NCI-H748 (cell line): ENCODE results near the gene EOGT.

Source experiments
- DNase-seq: peaks from one replicate; lab custom pipeline; 2025; ENCODE audit not compliant: unreplicated experiment; lab: John Stamatoyannopoulos, UW

EOGT gene

GRCh38 chr3:69009559-69010410 is 3.7 kb downstream of the EOGT start:
- DNase-seq, result no peak

DNA sequence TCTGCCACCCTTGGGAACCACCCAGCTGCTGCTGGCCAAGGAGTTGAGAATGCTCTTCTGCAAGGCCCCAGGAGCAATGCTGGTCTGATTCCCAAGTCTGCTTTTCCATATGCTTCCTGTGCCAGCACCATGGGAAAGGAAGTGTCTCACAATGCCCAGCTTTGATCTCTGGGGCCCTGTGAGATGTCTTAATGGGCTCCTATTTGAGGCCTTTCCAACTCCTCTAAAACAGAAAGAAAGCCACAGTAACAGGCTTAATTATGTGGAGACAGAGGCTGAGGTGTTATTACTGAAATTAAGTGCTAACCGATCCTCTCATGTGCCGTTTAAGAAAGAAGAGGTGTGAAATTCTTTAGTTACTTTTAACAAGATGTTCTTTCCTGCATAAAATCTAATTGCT is 4.5 kb downstream of the EOGT start:
- no peak for DNase-seq

DNA sequence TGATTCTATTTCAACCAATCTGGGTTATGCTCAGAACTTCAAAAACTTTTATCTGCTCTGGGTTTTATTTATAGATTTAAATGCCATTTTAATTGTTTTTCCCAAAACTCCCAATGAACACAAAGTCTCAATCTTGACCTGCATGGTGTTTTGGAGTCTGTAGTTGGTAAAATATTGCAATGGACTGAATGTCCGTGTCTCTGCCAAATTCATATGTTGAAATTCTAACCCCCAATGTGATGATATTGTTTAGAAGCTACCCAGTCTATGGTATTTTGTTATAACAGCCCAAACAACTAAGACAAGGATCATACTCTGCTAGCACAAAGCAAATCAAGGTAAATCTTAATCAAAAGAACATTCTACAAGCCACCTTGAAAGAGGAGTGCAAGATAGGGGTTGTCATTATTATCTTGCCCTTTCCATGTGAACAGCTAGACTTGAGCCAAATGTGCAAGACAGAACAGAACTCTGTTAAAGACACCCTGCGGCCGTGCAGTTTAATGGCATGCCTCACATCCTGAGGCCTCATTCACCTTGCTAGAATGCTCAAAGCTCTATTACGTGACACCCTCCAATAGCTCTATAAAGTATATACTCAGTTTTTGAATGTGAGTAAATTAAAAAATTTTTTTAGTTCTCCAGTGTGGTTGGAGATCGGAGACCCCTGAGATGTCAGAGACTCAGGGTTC is 7.5 kb downstream of the EOGT start:
- no peak for DNase-seq

DNA sequence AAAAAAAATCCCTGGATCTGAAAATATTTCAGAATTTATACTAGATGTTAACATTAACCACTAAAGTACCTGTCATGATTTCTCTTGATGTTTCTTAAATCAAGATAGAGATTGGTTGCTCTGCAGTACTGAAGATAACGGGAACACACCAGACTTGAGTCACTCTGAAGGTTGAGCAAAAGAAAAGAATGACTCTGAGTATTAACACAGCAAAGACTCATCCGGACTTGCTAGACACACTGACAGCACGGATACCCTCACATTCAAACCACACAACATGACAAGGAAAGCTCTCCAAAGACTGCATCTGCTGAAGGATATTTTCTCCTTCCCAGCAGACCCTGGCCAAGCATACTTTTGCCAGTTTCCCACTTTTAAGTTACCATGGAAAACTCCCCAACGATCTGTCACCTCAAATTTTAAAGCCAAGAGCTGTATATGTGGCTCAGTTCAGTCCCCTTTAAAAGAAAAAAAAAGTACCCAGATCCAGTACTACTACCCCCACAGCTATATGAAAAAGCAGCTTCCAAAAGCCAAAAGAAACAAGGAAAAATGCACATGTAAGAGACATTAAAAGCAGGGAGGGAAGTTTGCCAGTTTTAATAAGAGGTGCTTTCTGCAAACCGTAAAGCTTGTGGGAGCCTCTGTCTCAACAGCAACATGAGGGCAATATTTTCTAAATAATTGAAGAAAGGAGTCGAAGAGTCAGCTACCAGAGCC is 8.3 kb downstream of the EOGT start:
- no peak for DNase-seq

GRCh38 chr3:69004138-69004537 is 9.3 kb downstream of the EOGT start:
- DNase-seq, result no peak

- DNase-seq, result no peak
Measured at GRCh38 chr3:68999605-69000004, 13.9 kb downstream of the EOGT start.

GRCh38 chr3:68999158-68999557 is 14.3 kb downstream of the EOGT start:
- no peak for DNase-seq

- DNase-seq, result no peak
Measured at GRCh38 chr3:68997887-68998286, 15.6 kb downstream of the EOGT start.

- DNase-seq, result no peak
Measured at GRCh38 chr3:68996356-68996995, 17.0 kb downstream of the EOGT start.

DNA sequence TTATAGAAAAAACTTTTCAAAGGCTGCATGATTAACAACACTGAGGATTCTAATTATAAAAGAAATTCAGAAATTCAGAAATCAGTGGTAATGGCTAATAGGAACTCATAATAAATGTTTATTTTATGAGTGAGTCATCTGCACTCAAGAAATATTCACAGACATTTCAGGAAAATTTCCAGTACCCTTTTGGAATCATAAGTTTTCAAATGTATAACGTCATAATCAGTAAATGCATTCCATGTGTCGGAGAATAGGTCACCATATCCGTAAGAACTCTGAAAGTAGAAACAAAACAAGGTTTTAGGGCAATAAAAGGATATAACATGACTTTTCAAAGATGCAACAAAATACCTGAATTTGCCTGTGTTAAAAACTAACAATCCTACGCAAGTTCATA is 24.7 kb downstream of the EOGT start:
- no peak for DNase-seq

DNA sequence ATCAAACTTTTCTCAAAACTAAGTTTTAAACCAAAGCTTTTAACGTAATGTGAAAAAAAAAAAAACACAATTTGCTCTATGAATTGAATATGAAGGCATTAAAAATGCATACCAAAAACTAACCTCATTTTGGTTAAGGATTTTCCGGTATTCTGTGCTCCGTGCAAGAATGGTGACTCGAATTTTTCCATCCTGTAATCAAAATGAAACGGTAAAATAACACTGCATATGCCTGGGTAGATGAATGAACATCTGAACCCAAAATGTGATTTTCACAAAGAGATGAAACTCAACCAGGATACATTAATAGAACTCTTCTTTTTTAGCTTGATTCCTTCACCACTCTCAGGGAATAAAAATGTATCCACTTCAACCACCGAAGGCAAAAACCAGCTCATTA is 26.2 kb downstream of the EOGT start:
- no peak for DNase-seq

- no peak for DNase-seq
Measured at GRCh38 chr3:68986496-68987208, 26.8 kb downstream of the EOGT start.

- no peak for DNase-seq
Measured at GRCh38 chr3:68985146-68985790, 28.2 kb downstream of the EOGT start.

GRCh38 chr3:68984011-68984530 is 29.4 kb downstream of the EOGT start:
- no peak for DNase-seq

- no peak for DNase-seq
Measured at GRCh38 chr3:68977486-68978167, 35.9 kb downstream of the EOGT start.

- DNase-seq, result no peak
Measured at GRCh38 chr3:68974711-68975110, 38.8 kb downstream of the EOGT start.

- no peak for DNase-seq
Measured at GRCh38 chr3:68973639-68974038, 39.8 kb downstream of the EOGT start.

GRCh38 chr3:68972358-68972979 is 41.0 kb downstream of the EOGT start:
- DNase-seq, result peak; percentile 67

DNA sequence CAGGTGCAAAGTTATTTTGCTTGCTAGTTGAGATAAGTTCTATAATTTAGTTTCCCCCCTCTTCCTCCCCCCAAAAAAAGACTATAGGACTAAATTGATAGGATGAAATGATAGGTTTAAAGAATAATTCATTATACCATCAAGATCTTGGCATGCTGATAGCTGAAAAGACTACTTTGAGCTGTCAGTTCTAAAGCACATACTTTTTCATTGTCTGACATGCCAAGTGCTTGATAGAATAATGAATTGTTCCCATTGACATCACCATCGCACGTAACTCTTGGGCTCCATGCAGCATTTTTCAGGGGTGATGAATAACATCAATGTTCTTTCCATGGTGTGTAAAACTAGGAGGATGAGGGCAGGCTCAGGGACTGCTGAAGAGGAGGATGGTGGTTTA is 48.8 kb downstream of the EOGT start:
- no peak for DNase-seq
